Measurements from ENCODE around the gene FCGR3A.

The FCGR3A gene

GRCh38 chr1:161499099-161500039 is 50.2 kb downstream of the FCGR3A start:
- Histone ChIP-seq H3K4me1 (ENCODE audit: insufficient read depth, low read length) (no peaks in the 10 kb centered on the region), H2AFZ (ENCODE audit: low read depth, low read length) (no peak overlapping the region), H3K36me3 (ENCODE audit: insufficient read depth, low read length) (no peaks in the 10 kb centered on the region), H3K79me2 (ENCODE audit: insufficient read depth, low read length) (no peaks in the 10 kb centered on the region), H3K27me3 (ENCODE audit: insufficient read depth, low read length, poor library complexity) (peaks cover 25% of the 10 kb centered on the region), H3K27ac (ENCODE audit: low read length) (no peak overlapping the region), H3K4me2 (ENCODE audit: insufficient read depth, low read length) (no peak overlapping the region), H3K9ac (ENCODE audit: low read depth, low read length) (no peak overlapping the region), H3K4me3 (ENCODE audit: low read depth in 1 of 2, low read length in 2 of 2) (no peak overlapping the region), H4K20me1 (ENCODE audit: insufficient read depth, low read length) (no peaks in the 10 kb centered on the region), H3K9me3 (ENCODE audit: insufficient read depth, low read length, severe bottlenecking) (no peaks in the 10 kb centered on the region)
- TF ChIP-seq CTCF (IDR thresholded peaks at IDR 0.05; ENCODE audit: borderline replicate concordance, extremely low read depth, low read length, poor library complexity, severe bottlenecking) (no peak), EZH2 (IDR thresholded peaks at IDR 0.05; ENCODE audit: borderline replicate concordance, low read depth, low read length, severe bottlenecking) (no peak)
- ATAC-seq (ENCODE audit: insufficient read depth, low read depth) (no peak), DNase-seq (no peak)

- no peak overlapping the region for H3K4me3 ChIP-seq (ENCODE audit: low read depth in 1 of 2, low read length in 2 of 2)
- no peaks in the 10 kb centered on the region for H3K36me3 ChIP-seq (ENCODE audit: insufficient read depth, low read length)
- no peaks in the 10 kb centered on the region for H3K79me2 ChIP-seq (ENCODE audit: insufficient read depth, low read length)
- H3K27me3 ChIP-seq (ENCODE audit: insufficient read depth, low read length, poor library complexity) = peaks cover 31% of the 10 kb centered on the region
- H3K4me2 ChIP-seq (ENCODE audit: insufficient read depth, low read length) = no peak overlapping the region
- TF ChIP-seq CTCF (IDR thresholded peaks at IDR 0.05; ENCODE audit: borderline replicate concordance, extremely low read depth, low read length, poor library complexity, severe bottlenecking) = no peak
- no peak for TF ChIP-seq EZH2 (IDR thresholded peaks at IDR 0.05; ENCODE audit: borderline replicate concordance, low read depth, low read length, severe bottlenecking)
- H3K9me3 ChIP-seq (ENCODE audit: insufficient read depth, low read length, severe bottlenecking) = no peaks in the 10 kb centered on the region
- no peaks in the 10 kb centered on the region for H4K20me1 ChIP-seq (ENCODE audit: insufficient read depth, low read length)
- H3K9ac ChIP-seq (ENCODE audit: low read depth, low read length) = no peak overlapping the region
- no peak overlapping the region for H2AFZ ChIP-seq (ENCODE audit: low read depth, low read length)
- ATAC-seq (ENCODE audit: insufficient read depth, low read depth) (no peak), DNase-seq (no peak)
- H3K27ac ChIP-seq (ENCODE audit: low read length) = no peak overlapping the region
- no peaks in the 10 kb centered on the region for H3K4me1 ChIP-seq (ENCODE audit: insufficient read depth, low read length)
Observed at GRCh38 chr1:161498646-161499045, 51.0 kb downstream of the FCGR3A start.

GRCh38 chr1:161497961-161498360 is 51.7 kb downstream of the FCGR3A start:
- Histone ChIP-seq H3K79me2 (ENCODE audit: insufficient read depth, low read length) (no peaks in the 10 kb centered on the region), H4K20me1 (ENCODE audit: insufficient read depth, low read length) (no peaks in the 10 kb centered on the region), H3K9me3 (ENCODE audit: insufficient read depth, low read length, severe bottlenecking) (no peaks in the 10 kb centered on the region), H3K4me2 (ENCODE audit: insufficient read depth, low read length) (no peak overlapping the region), H3K4me1 (ENCODE audit: insufficient read depth, low read length) (no peaks in the 10 kb centered on the region), H2AFZ (ENCODE audit: low read depth, low read length) (no peak overlapping the region), H3K27ac (ENCODE audit: low read length) (no peak overlapping the region), H3K4me3 (ENCODE audit: low read depth in 1 of 2, low read length in 2 of 2) (no peak overlapping the region), H3K36me3 (ENCODE audit: insufficient read depth, low read length) (no peaks in the 10 kb centered on the region), H3K9ac (ENCODE audit: low read depth, low read length) (no peak overlapping the region), H3K27me3 (ENCODE audit: insufficient read depth, low read length, poor library complexity) (peaks cover 32% of the 10 kb centered on the region)
- ATAC-seq (ENCODE audit: insufficient read depth, low read depth) (no peak), DNase-seq (no peak)
- TF ChIP-seq EZH2 (IDR thresholded peaks at IDR 0.05; ENCODE audit: borderline replicate concordance, low read depth, low read length, severe bottlenecking) = no peak
- TF ChIP-seq CTCF (IDR thresholded peaks at IDR 0.05; ENCODE audit: borderline replicate concordance, extremely low read depth, low read length, poor library complexity, severe bottlenecking) = no peak

Measured in DND-41 (cell line).